H1 (cell line): ENCODE measurements around the gene PPARD. TPM values are rescaled to one million over a fixed set of nuclear protein-coding genes. Genes with fewer than 3 reads are reported as not detected.

Experiments used
- CTCF ChIA-PET: fragments of 300-600 bp; sonication (Branson Sonifier 250); formaldehyde crosslinking; loops from one replicate; lab custom pipeline; 2021; ENCODE audit not compliant: partially characterized antibody; lab: Charles Lee
- POLR2A ChIA-PET: fragments of 300-600 bp; sonication (Branson Sonifier 250); formaldehyde crosslinking; loops from one replicate; lab custom pipeline; 2021; ENCODE audit warnings: inconsistent platforms; ENCODE audit not compliant: partially characterized antibody; lab: Charles Lee
- DNase-seq, 2 experiments: peaks; one replicate each; pipeline versions ENCODE4 v3.0.0 to v3.0.0-alpha.2; 2010 to 2022; ENCODE audit warnings: low spot score in 2 of 2, low read depth in 1 of 2, mixed read lengths in 1 of 2
- FAIRE-seq: peaks from 2 replicates; lab custom pipeline; 2011; peaks lifted over from hg19 to GRCh38; lab: Jason Lieb, UNC
- H2AFZ ChIP-seq: 2 replicates; pipeline ENCODE4 v1.8.1; 2012; ENCODE audit warnings: low read length, inconsistent platforms
- H2AK5ac ChIP-seq: 2 replicates; pipeline ENCODE4 v1.6.1; 2013; ENCODE audit warnings: low read depth, low read length
- H2BK120ac ChIP-seq: replicated peaks from 2 replicates; pipeline ENCODE3; 2013; ENCODE audit warnings: low read depth, low read length, inconsistent platforms
- H2BK12ac ChIP-seq: 2 replicates; pipeline ENCODE4 v1.6.1; 2013; ENCODE audit warnings: low read depth, low read length
- H2BK15ac ChIP-seq: 2 replicates; pipeline ENCODE4 v1.6.1; 2013; ENCODE audit warnings: low read length
- H2BK20ac ChIP-seq: 2 replicates; pipeline ENCODE4 v1.6.1; 2013; ENCODE audit warnings: low read length
- H2BK5ac ChIP-seq: 2 replicates; pipeline ENCODE4 v1.6.1; 2013; ENCODE audit warnings: low read depth, low read length
- H3K14ac ChIP-seq: 2 replicates; pipeline ENCODE4 v1.6.1; 2013; ENCODE audit warnings: inconsistent platforms; ENCODE audit not compliant: insufficient read length
- H3K18ac ChIP-seq: 2 replicates; pipeline ENCODE4 v1.6.1; 2013; ENCODE audit warnings: low read length; ENCODE audit errors: extremely low read depth
- H3K23ac ChIP-seq: 2 replicates; pipeline ENCODE4 v1.6.1; 2013; ENCODE audit warnings: inconsistent platforms; ENCODE audit not compliant: insufficient read length
- H3K23me2 ChIP-seq: 2 replicates; pipeline ENCODE4 v1.6.1; 2013; ENCODE audit warnings: low read depth, low read length
- H3K27ac ChIP-seq: 2 replicates; pipeline ENCODE4 v1.6.1; 2011; ENCODE audit warnings: low read depth, low read length, inconsistent platforms
- H3K27me3 ChIP-seq, 4 experiments: replicated peaks in 1 of 4; 1 replicate in 1 of 4; 2 replicates in 3 of 4; pipeline versions ENCODE4 v1.6.1 to v1.8.1; 2011 to 2013; ENCODE audit warnings: low read length in 3 of 4, mild to moderate bottlenecking in 3 of 4, inconsistent platforms in 2 of 4, mixed read lengths in 2 of 4, moderate library complexity in 1 of 4; ENCODE audit not compliant: control insufficient read depth in 3 of 4, insufficient read depth in 3 of 4; ENCODE audit errors: extremely low read depth in 1 of 4
- H3K36me3 ChIP-seq, 4 experiments: 2 replicates each; pipeline versions ENCODE4 v1.6.1 to v1.8.1; 2011 to 2013; ENCODE audit warnings: mild to moderate bottlenecking in 4 of 4, low read length in 3 of 4, moderate library complexity in 2 of 4, control low read depth in 1 of 4, inconsistent platforms in 1 of 4; ENCODE audit not compliant: insufficient read depth in 4 of 4, control insufficient read depth in 2 of 4
- H3K4ac ChIP-seq: replicated peaks from 2 replicates; pipeline ENCODE3; 2013; ENCODE audit warnings: low read length, low read depth, mixed read lengths, inconsistent platforms; ENCODE audit not compliant: insufficient read length
- H3K4me1 ChIP-seq, 4 experiments: replicated peaks in 1 of 4; 1 replicate in 1 of 4; 2 replicates in 3 of 4; pipeline versions ENCODE4 v1.6.1 to v1.8.1; 2011 to 2013; ENCODE audit warnings: low read length in 3 of 4, inconsistent platforms in 2 of 4, mixed read lengths in 1 of 4; ENCODE audit not compliant: insufficient read depth in 4 of 4, control insufficient read depth in 3 of 4
- H3K4me2 ChIP-seq, 2 experiments: 2 replicates each; pipeline versions ENCODE4 v1.6.1 to v1.8.1; 2011 to 2013; ENCODE audit warnings: low read depth in 2 of 2, low read length in 2 of 2, control low read depth in 1 of 2, inconsistent platforms in 1 of 2, mild to moderate bottlenecking in 1 of 2; ENCODE audit not compliant: insufficient read depth in 1 of 2
- H3K4me3 ChIP-seq, 4 experiments: fragments of 200-600, 300-600 bp in 1 of 4; sonication (generic), shearing (Covaris generic), sonication (Bioruptor Twin) in 1 of 4; 2 replicates each; pipeline versions ENCODE4 v1.5.1 to v1.8.1; 2011 to 2016; ENCODE audit warnings: low read length in 4 of 4, low read depth in 3 of 4, control low read depth in 2 of 4, inconsistent platforms in 2 of 4, mild to moderate bottlenecking in 2 of 4, mixed read lengths in 1 of 4, moderate library complexity in 1 of 4; ENCODE audit not compliant: insufficient read depth in 2 of 4; ENCODE audit errors: extremely low read depth in 1 of 4
- H3K56ac ChIP-seq: replicated peaks from 2 replicates; pipeline ENCODE3; 2013; ENCODE audit warnings: low read depth, mild to moderate bottlenecking, mixed read lengths, low read length, inconsistent platforms; ENCODE audit not compliant: insufficient read length
- H3K79me1 ChIP-seq: 2 replicates; pipeline ENCODE4 v1.6.1; 2013; ENCODE audit warnings: low read depth, low read length, control low read depth
- H3K79me2 ChIP-seq, 2 experiments: 2 replicates each; pipeline versions ENCODE4 v1.6.1 to v1.8.1; 2012 to 2013; ENCODE audit warnings: low read length in 2 of 2, mild to moderate bottlenecking in 2 of 2, inconsistent platforms in 1 of 2; ENCODE audit not compliant: insufficient read depth in 2 of 2, control insufficient read depth in 1 of 2
- H3K9ac ChIP-seq, 4 experiments: replicated peaks in 1 of 4; 1 replicate in 1 of 4; 2 replicates in 3 of 4; pipeline versions ENCODE4 v1.6.1 to v1.8.1; 2011 to 2013; ENCODE audit warnings: low read depth in 3 of 4, low read length in 3 of 4, control low read depth in 2 of 4, mild to moderate bottlenecking in 2 of 4, moderate library complexity in 2 of 4, inconsistent platforms in 1 of 4; ENCODE audit errors: extremely low read depth in 1 of 4
- H3K9me3 ChIP-seq, 2 experiments: 2 replicates each; pipeline versions ENCODE4 v1.6.1 to v1.8.1; 2012 to 2013; ENCODE audit warnings: mild to moderate bottlenecking in 2 of 2, moderate library complexity in 2 of 2, control low read depth in 1 of 2, inconsistent platforms in 1 of 2, low read depth in 1 of 2, low read length in 1 of 2, mixed read lengths in 1 of 2; ENCODE audit not compliant: insufficient read depth in 2 of 2
- H4K20me1 ChIP-seq, 2 experiments: replicated peaks in 1 of 2; 2 replicates each; pipeline versions ENCODE3 to v1.8.1; 2011 to 2013; ENCODE audit warnings: inconsistent platforms in 2 of 2, low read length in 2 of 2, mild to moderate bottlenecking in 1 of 2; ENCODE audit not compliant: insufficient read depth in 2 of 2, control insufficient read depth in 1 of 2
- H4K5ac ChIP-seq: 2 replicates; pipeline ENCODE4 v1.6.1; 2013; ENCODE audit warnings: low read length, low read depth, mixed read lengths, inconsistent platforms; ENCODE audit not compliant: insufficient read length
- H4K8ac ChIP-seq: 2 replicates; pipeline ENCODE4 v1.8.0; 2013; ENCODE audit warnings: mild to moderate bottlenecking, moderate library complexity, low read length, inconsistent platforms; ENCODE audit not compliant: insufficient read depth; ENCODE audit errors: extremely low read depth
- H4K91ac ChIP-seq: replicated peaks from 2 replicates; pipeline ENCODE3; 2013; ENCODE audit warnings: low read length, mixed read lengths, inconsistent platforms; ENCODE audit not compliant: insufficient read length
- ATF2 ChIP-seq: IDR thresholded peaks from 2 replicates; pipeline ENCODE4 v1.6.1; 2012; ENCODE audit warnings: low read length, inconsistent platforms
- CBX8 ChIP-seq: fragments of 300-800, 300-1000 bp; sonication (generic); IDR thresholded peaks from 2 replicates; pipeline ENCODE4 v1.7.1; 2016; ENCODE audit warnings: low read depth, low read length, borderline replicate concordance
- CHD2 ChIP-seq: IDR thresholded peaks from 2 replicates; pipeline ENCODE4 v1.6.1; 2012; ENCODE audit warnings: low read length, improper control_type of control experiment
- JUND ChIP-seq: IDR thresholded peaks from 2 replicates; pipeline ENCODE4 v1.6.1; 2011; ENCODE audit warnings: mild to moderate bottlenecking, improper control_type of control experiment, low read length
- MAX ChIP-seq: IDR thresholded peaks from 2 replicates; pipeline ENCODE4 v1.6.1; 2012; ENCODE audit warnings: inconsistent platforms
- POLR2A ChIP-seq, 2 experiments: IDR thresholded peaks; 1 replicate in 1 of 2; 2 replicates in 1 of 2; pipeline ENCODE4 v1.6.1; 2011; ENCODE audit warnings: low read depth in 2 of 2, low read length in 2 of 2, mild to moderate bottlenecking in 2 of 2; ENCODE audit errors: control extremely low read depth in 1 of 2
- RXRA ChIP-seq: IDR thresholded peaks from 2 replicates; pipeline ENCODE4 v1.6.1; 2011; ENCODE audit warnings: low read depth, mild to moderate bottlenecking, low read length, moderate library complexity; ENCODE audit not compliant: insufficient read depth
- TAF7 ChIP-seq: optimal IDR thresholded peaks from 2 replicates; pipeline ENCODE3; 2011; ENCODE audit warnings: low read depth, mild to moderate bottlenecking, inconsistent platforms, low read length, moderate library complexity, borderline replicate concordance
- WGBS, 2 experiments: shearing (Covaris generic) in 1 of 2; methylation state at CpG; one replicate each; pipeline versions ENCODE4 v1.1.6 to v1.1.7; 2013 to 2015; ENCODE audit warnings: low lambda C conversion rate in 2 of 2, mixed read lengths in 2 of 2, inconsistent platforms in 1 of 2, low coverage in 1 of 2, missing lambda C conversion rate in 1 of 2; ENCODE audit not compliant: insufficient replicate concordance in 2 of 2, insufficient coverage in 1 of 2, insufficient read length in 1 of 2; ENCODE audit errors: extremely low coverage in 1 of 2, missing lambda C conversion rate in 1 of 2; 5-methylcytosine and 5-hydroxymethylcytosine counted together
- polyA plus RNA-seq, 7 experiments: library from polyadenylated mRNA; depleted of rRNA in 3 of 7; stranded (reverse) in 5 of 7; unstranded in 2 of 7; fragments of >200 nt in 5 of 7; fragments of 200-250 nt in 2 of 7; gene quantifications; 1 replicate in 5 of 7; 2 replicates in 1 of 7; 4 replicates in 1 of 7; pipeline versions ENCODE4 v1.2.1 to v1.2.3, GENCODE V29; 2011 to 2013; ENCODE audit warnings: missing spikeins in 2 of 7, mixed read lengths in 2 of 7
- total RNA-seq: library from RNA; stranded (reverse); fragmentation: NEBNext Ultra II Directional; extraction: Animal tissue kit (Norgen Biotek cat#: 25700); gene quantifications from 2 replicates; pipeline ENCODE4 v1.2.1, GENCODE V29; 2021

PPARD gene
- total and polyA plus RNA-seq, 2 of the 8 experiments (the other 6 are each of a cell fraction or from before 2014, with no cell fraction given) = 14.6 to 14.9 TPM

DNA sequence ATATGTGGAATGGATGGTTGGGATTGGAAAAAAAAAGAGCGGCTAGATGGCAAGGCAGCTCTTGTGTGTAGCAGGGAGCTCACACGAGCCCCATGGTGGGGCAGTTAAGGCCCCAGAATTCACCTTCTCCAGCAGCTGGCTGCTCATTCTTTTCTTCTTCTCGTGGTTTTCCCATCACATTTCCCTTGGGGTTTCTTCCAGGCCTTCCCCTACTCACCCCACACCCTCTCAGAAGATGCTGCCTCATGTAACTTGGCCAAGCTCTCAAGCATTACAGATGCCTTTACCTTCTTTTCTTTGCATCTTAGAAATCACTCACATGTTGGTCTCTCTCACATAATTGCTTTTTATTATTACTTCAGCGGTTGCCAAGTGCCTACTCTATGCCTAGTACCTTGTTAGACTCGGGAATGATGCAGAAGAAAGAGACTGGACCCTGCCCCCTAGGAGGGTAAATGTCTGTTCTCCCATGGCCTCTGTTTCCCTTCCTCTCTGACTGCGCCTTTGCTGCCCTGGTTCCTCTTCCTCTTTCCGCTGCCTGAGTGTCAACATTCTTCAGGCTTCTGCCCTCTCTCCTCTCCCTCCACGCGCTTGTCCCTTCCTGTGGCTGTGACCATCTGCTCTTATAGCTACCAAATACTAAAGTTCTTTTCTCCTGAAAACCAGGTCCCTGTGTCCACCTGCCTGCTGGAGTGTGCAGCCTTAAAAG is 28.6 kb downstream of the PPARD start:
- no peak overlapping the region for H2AK5ac ChIP-seq
- no peaks in the 10 kb centered on the region for H3K23me2 ChIP-seq
- no peak overlapping the region for H3K27ac ChIP-seq
- no peaks in the 10 kb centered on the region for H3K36me3 ChIP-seq
- H2AFZ ChIP-seq = no peak overlapping the region
- DNase-seq = no peak
- no peak overlapping the region for H4K91ac ChIP-seq
- H3K4me1 ChIP-seq = no peaks in the 10 kb centered on the region; a peak in 1 of 7 replicates
- H2BK15ac ChIP-seq = no peak overlapping the region
- no peak overlapping the region for H2BK20ac ChIP-seq
- TF ChIP-seq MAX = no peak
- no peak for TF ChIP-seq TAF7
- TF ChIP-seq CHD2 = no peak
- no peak for TF ChIP-seq POLR2A (IDR thresholded peaks at IDR 0.05; ENCODE audit: control extremely low read depth in 1 of 2, low read depth in 2 of 2, low read length in 2 of 2)
- no peak for TF ChIP-seq RXRA
- no peak for TF ChIP-seq JUND
- no peak for TF ChIP-seq CBX8
- TF ChIP-seq ATF2 = no peak
- no peak overlapping the region for H3K14ac ChIP-seq
- H4K5ac ChIP-seq = no peak overlapping the region
- 77% methylated on average over 9 of the region's 9 CpGs; no CpG with 5 or more reads in 1 of the 2 experiments for WGBS, 2 experiments
- no peak overlapping the region for H3K4me2 ChIP-seq
- H2BK5ac ChIP-seq = no peak overlapping the region
- H3K4me3 ChIP-seq = no peak overlapping the region
- no peaks in the 10 kb centered on the region for H4K20me1 ChIP-seq
- H3K18ac ChIP-seq = no peak overlapping the region
- H3K56ac ChIP-seq = no peak overlapping the region
- no peaks in the 10 kb centered on the region; the same call in 1 of the 2 replicates for H3K79me1 ChIP-seq
- no peaks in the 10 kb centered on the region for H3K9me3 ChIP-seq
- CTCF ChIA-PET = interaction anchor here (0.6 to 1.9 kb wide), 7 partner anchors 10 to 383 kb away, joined by 3 to 6 read pairs (median 4); no protein-coding TSS in a partner anchor
- POLR2A ChIA-PET = interaction anchor here (1.6 kb wide), 1 partner anchor 18 kb away, joined by 4 read pairs; no protein-coding TSS in a partner anchor
- H2BK12ac ChIP-seq = no peak overlapping the region
- H2BK120ac ChIP-seq = no peak overlapping the region
- H3K23ac ChIP-seq = no peak overlapping the region
- no peak overlapping the region for H3K4ac ChIP-seq
- 0 out of 4 replicates have a peak, but pooled peaks cover 0 to 3% of the 10 kb centered on the region in 2 experiments for H3K79me2 ChIP-seq
- no peaks in the 10 kb centered on the region for H3K27me3 ChIP-seq
- no peak overlapping the region for H4K8ac ChIP-seq
- H3K9ac ChIP-seq = no peak overlapping the region
- FAIRE-seq = no peak
